ENCODE measurements around the gene TRIM40.
"Not testable (repeated sequence)": the region's sequence is repeated elsewhere in the genome, so short reads cannot be mapped to it uniquely, and the experiment has no call there.

TRIM40 gene

DNA sequence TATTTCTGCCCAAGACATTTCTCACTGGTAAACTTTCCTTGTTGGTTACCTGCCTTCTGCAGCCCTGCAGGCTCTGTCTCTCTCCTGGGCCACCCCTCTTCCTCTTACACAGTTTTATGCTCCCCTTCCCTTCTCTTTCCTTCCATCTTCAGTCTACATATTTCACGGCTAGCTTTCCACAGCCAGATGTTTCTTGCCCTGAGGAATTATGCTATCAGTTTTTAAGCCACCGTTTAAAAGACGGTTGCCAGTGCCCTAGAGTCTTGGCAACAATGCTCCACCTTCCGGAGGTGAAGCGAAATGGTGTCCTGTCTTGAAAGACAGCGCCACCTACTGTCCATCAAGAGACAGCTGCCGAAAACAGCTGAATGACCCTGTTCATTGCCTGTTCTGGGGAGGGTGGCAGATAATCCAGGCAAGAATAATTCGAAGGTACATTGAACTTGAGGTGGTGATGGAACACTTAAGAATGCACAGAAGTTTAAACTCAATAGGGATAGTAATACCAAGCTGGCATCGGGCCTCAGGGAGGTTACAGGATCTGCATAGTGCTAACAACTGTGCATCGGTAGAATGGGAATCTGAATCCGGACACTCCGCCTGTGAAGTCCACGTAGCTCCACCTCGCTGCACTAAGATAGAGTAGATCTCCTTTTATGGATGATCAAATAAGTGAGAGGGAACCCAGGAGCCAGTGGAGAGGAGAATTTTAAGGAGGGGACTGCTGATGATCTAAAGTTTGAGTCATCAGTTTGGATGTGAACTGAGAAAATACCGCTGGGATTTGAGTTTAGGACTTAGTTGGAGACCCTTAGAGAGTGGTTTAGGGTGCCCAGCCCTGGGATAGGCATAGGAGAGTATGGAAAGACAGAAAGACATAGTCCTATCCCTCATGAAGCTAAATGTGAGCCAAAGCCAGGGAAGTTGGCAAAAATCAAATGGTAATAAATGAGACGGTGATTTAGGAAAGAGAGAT is 4.8 kb upstream of the TRIM40 start:
- H3K9me3 Mint-ChIP-seq: no peaks in the 10 kb centered on the region
- H3K4me3 Mint-ChIP-seq: peak overlapping the region in 1 of 2 donors; percentile 24
- peak; percentile 60 to 68 for DNase-seq
- ATAC-seq: peak; percentile 91
- H3K4me1 Mint-ChIP-seq: peaks cover 33% of the 10 kb centered on the region
- peaks cover 76% of the 10 kb centered on the region for H3K27me3 Mint-ChIP-seq
- no peak overlapping the region for H3K27ac Mint-ChIP-seq

- no peak overlapping the region for H3K4me3 Mint-ChIP-seq
- no peak for ATAC-seq
- peaks cover 76% of the 10 kb centered on the region for H3K27me3 Mint-ChIP-seq
These were observed 3.9 kb upstream of the TRIM40 start for GRCh38 chr6:30131947-30132497.

GRCh38 chr6:30135147-30135546 is 793 bp upstream of the TRIM40 start:
- H3K4me1 Mint-ChIP-seq: peaks cover 21% of the 10 kb centered on the region
- DNase-seq: no peak
- no peak overlapping the region for H3K4me3 Mint-ChIP-seq
- H3K27me3 Mint-ChIP-seq: peaks cover 75% of the 10 kb centered on the region
- no peaks in the 10 kb centered on the region for H3K9me3 Mint-ChIP-seq
- no peak overlapping the region for H3K27ac Mint-ChIP-seq
- no peak for ATAC-seq

More at GRCh38 chr6:30131947-30132497, 3.9 kb upstream of the TRIM40 start:
- H3K4me1 Mint-ChIP-seq: peaks cover 41% of the 10 kb centered on the region
- H3K27ac Mint-ChIP-seq: no peak overlapping the region
- no peak for DNase-seq
- no peaks in the 10 kb centered on the region for H3K9me3 Mint-ChIP-seq

DNA sequence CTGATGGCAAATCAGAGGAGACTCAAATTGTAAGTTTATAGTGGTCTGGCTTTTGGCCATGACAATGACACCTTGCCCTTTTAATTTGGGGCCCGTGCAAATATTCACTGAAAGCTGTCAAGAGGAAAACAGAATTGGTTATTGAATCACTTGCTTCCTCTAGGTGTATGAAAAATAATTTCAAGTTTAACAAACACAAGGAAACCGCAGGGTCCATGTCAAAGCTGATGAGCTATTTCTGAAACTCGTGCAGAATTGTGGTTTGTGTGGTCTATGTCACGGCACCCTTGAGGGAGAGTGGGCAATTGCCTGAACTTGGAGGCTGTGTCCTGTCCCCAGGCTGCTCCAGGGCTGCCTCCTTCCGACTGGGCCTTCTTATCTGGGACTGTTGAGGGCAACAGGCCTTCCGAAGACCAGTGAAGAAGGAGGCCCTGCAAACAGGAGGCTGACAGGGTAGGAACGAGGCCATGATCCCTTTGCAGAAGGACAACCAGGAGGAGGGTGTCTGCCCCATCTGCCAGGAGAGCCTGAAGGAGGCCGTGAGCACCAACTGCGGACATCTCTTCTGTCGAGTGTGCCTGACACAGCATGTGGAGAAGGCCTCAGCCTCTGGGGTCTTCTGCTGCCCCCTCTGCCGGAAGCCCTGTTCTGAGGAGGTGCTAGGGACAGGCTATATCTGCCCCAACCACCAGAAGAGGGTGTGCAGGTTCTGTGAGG is 788 bp downstream of the TRIM40 start:
- Mint-ChIP-seq H3K27ac (no peak overlapping the region), H3K4me3 (no peak overlapping the region), H3K9me3 (no peaks in the 10 kb centered on the region), H3K27me3 (peaks cover 75% of the 10 kb centered on the region), H3K4me1 (peaks cover 13% of the 10 kb centered on the region)
- peak; percentile 76 for ATAC-seq
- no peak for DNase-seq

GRCh38 chr6:30140240-30140639 is 4.3 kb downstream of the TRIM40 start:
- peaks cover 83% of the 10 kb centered on the region for H3K27me3 Mint-ChIP-seq
- ATAC-seq, DNase-seq, H3K4me3 Mint-ChIP-seq, H3K27ac Mint-ChIP-seq, H3K9me3 Mint-ChIP-seq: not testable (repeated sequence)
- peaks cover 13% of the 10 kb centered on the region for H3K4me1 Mint-ChIP-seq

- Mint-ChIP-seq H3K4me3 (no peak overlapping the region), H3K27me3 (peaks cover 74% of the 10 kb centered on the region)
- no peak for DNase-seq
These were observed 6.7 kb downstream of the TRIM40 start for GRCh38 chr6:30142665-30143064.

GRCh38 chr6:30143780-30144179 is 7.8 kb downstream of the TRIM40 start:
- no peak for ATAC-seq
- H3K4me1 Mint-ChIP-seq: no peaks in the 10 kb centered on the region

More at GRCh38 chr6:30142665-30143064, 6.7 kb downstream of the TRIM40 start:
- Mint-ChIP-seq H3K27ac (no peak overlapping the region), H3K4me1 (no peaks in the 10 kb centered on the region), H3K9me3 (no peaks in the 10 kb centered on the region)
- no peak for ATAC-seq

DNA sequence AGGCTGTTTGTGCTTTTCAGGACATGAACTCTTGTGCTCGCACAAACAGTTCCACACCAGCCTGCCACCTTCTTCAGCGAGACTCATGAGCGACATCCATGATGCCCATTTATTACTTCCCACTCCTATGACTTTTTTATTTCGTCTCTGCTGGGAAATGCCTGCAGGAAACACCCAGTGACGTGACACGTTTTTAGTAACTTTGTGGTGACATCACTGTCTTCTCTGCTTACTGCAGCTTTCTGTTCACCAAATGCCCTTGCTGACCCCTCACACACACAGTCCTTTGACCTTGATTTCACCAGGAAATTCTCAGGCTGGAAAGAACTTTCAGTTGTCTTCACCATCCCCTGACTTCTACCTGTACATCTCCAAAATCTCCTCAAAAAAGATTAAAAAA is 8.9 kb downstream of the TRIM40 start:
- H3K4me3 Mint-ChIP-seq: no peak overlapping the region
- ATAC-seq: no peak
- no peaks in the 10 kb centered on the region for H3K9me3 Mint-ChIP-seq

More at GRCh38 chr6:30143780-30144179, 7.8 kb downstream of the TRIM40 start:
- no peak overlapping the region for H3K4me3 Mint-ChIP-seq
- H3K27ac Mint-ChIP-seq: peak overlapping the region in 1 of 2 donors; percentile 0
- H3K9me3 Mint-ChIP-seq: no peaks in the 10 kb centered on the region
- no peak for DNase-seq
- H3K27me3 Mint-ChIP-seq: peaks cover 70% of the 10 kb centered on the region

DNA sequence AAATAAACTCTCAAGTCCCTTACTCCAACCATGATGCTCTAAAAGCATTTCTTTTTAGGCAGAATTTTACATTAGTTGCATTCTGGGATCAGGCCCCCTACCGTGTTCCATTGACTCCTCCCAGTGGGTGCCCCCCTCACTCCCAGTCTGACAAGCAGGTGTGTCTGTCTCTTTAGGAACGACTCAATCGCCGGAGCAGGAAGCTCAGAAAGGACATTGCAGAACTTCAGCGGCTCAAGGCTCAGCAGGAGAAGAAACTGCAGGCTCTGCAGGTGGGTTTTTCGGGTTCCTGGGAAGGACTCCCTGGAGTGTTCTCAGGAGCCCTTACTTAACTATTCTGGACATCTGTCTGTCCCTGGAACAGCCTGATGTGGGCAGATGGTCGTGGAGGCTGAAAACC is 9.9 kb downstream of the TRIM40 start:
- ATAC-seq: no peak
- Mint-ChIP-seq H3K4me1 (no peaks in the 10 kb centered on the region), H3K9me3 (no peaks in the 10 kb centered on the region), H3K27me3 (peaks cover 60% of the 10 kb centered on the region), H3K4me3 (no peak overlapping the region), H3K27ac (no peak overlapping the region)
- no peak for DNase-seq

More for the DNA sequence above, 8.9 kb downstream of the TRIM40 start:
- Mint-ChIP-seq H3K27me3 (peaks cover 60% of the 10 kb centered on the region), H3K27ac (no peak overlapping the region), H3K4me1 (no peaks in the 10 kb centered on the region)
- no peak for DNase-seq

DNA sequence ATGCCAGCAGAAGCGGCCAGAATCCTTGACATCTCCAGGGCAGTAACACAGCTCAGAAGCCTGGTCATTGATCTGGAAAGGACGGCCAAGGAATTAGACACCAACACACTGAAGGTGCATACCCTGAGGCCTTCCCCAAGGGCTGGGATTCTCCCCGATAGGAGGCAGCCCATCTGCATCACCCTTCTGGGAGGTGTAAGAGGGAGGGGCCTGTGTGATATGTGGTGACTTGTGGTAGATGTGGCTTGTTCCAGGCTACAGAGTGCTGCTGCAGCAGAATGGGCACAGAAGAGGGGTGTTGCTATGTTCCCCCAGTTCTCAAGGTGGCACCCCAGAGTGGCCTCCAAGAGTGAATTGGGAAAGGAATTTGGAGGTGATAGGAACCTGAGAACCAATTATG is 11.2 kb downstream of the TRIM40 start:
- Mint-ChIP-seq H3K27ac (no peak overlapping the region), H3K27me3 (peaks cover 48% of the 10 kb centered on the region), H3K4me3 (no peak overlapping the region), H3K9me3 (no peaks in the 10 kb centered on the region), H3K4me1 (no peaks in the 10 kb centered on the region)
- DNase-seq (no peak), ATAC-seq (peak; percentile 60)

DNA sequence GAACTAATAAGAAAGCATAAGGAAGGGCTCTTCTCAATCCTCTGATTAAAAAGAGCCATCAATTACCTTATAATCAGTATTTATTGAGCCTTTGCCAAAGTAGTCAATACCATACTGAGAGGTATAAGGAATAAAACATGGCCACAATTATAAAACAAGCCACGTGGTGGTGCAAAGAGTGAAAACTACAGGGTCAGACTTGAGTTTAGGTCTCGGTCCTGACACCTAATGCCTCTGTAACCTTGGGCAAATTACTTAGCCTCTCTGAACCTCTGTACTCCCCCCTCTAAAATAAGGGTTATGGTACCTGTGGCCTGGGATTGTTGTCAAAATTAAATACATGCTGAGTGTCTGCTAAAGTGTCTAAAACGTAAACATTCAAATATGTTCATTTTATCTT is 13.3 kb downstream of the TRIM40 start:
- H3K27ac Mint-ChIP-seq: no peak overlapping the region
- peaks cover 5% of the 10 kb centered on the region for H3K4me1 Mint-ChIP-seq
- H3K9me3 Mint-ChIP-seq: no peaks in the 10 kb centered on the region
- H3K4me3 Mint-ChIP-seq: no peak overlapping the region
- peaks cover 55% of the 10 kb centered on the region for H3K27me3 Mint-ChIP-seq
- DNase-seq: no peak
- ATAC-seq: no peak

DNA sequence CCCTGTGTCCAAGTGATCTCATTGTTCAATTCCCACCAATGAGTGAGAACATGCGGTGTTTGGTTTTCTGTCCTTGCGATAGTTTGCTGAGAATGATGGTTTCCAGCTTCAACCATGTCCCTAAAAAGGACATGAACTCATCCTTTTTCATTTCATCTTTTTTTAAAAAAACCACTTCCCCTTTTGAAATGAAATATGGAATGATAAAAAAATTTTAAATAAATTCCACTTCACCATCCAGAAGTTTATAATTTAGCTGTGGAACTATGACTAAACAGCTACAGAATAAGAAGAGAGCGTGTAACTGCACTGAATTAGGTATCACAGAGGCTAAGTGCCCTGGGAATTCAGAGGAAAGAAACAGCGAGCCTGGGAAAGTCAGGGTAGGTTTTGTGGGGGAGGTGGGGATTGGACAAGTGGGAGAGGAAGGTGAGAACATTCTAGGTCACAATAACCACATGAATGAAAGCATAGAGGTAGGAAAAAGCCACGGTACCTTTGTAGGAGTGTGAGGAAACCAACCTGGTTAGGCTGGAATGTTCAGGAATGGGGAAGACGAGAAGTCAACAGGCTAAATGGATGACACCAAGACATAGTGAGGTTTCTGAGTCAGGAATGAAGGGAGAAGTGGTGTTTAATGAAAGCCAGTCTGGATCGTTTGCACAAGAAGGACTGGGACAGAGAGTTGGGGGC is 14.1 kb downstream of the TRIM40 start:
- Mint-ChIP-seq H3K27me3 (peaks cover 55% of the 10 kb centered on the region), H3K27ac (no peak overlapping the region), H3K4me1 (peaks cover 5% of the 10 kb centered on the region), H3K9me3 (no peaks in the 10 kb centered on the region), H3K4me3 (no peak overlapping the region)
- DNase-seq (no peak), ATAC-seq (no peak)

DNA sequence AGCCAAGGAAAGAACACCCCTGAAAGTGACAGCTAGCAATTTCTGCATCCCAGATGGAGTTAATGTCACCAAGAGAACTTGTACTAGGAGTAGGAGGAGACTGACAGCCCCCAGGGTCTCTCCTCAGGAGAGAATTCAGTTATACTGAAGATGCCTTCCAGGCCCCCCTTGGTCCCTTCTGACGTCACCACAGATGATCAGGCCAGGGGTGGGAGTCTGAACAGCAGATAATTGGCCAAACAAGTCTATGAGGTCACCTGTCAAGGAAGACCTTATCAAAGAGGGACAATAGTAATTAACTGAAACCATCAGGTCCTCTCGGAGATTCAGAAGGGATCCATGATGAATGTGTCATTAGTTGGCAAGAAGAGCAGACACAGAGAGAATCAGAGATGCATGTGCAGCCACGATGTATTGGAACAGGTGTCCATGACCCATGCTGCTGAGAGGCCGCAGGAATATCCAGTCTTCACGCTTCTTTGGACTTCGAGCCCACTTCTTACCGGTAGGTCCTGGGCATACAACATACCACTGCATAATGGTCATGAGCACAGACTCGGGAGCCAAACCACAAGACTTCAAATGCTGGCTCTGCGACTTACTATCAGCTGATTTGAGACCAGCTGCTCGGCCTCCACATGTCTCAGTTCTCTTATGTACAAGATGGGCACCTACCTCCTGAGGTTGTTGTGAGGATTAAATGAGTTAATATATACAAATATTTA is 14.9 kb downstream of the TRIM40 start:
- DNase-seq (no peak), ATAC-seq (no peak)
- Mint-ChIP-seq H3K9me3 (no peaks in the 10 kb centered on the region), H3K4me1 (peaks cover 5% of the 10 kb centered on the region), H3K4me3 (no peak overlapping the region), H3K27ac (no peak overlapping the region), H3K27me3 (peaks cover 52% of the 10 kb centered on the region)

- DNase-seq (no peak), ATAC-seq (peak; percentile 57)
- H3K27me3 Mint-ChIP-seq: peaks cover 56% of the 10 kb centered on the region
- no peaks in the 10 kb centered on the region for H3K9me3 Mint-ChIP-seq
- H3K4me1 Mint-ChIP-seq: peaks cover 5% of the 10 kb centered on the region
- peak overlapping the region in 1 of 2 donors; percentile 57 for H3K27ac Mint-ChIP-seq
- no peak overlapping the region for H3K4me3 Mint-ChIP-seq
These were observed 15.6 kb downstream of the TRIM40 start for GRCh38 chr6:30151580-30151979.
